Cardiac septum (tissue), 1 donor: Measurements from ENCODE around the gene ULK2. TPM values are rescaled to one million over a fixed set of nuclear protein-coding genes. Genes with fewer than 3 reads are reported as not detected.
A peak's percentile ranks its signal among the peaks of the same experiment; 100 is the strongest.

Source experiments
- DNase-seq: peaks from one replicate; pipeline ENCODE4 v3.0.0-alpha.2; 2020; ENCODE audit warnings: low spot score
- intact Hi-C: fragments of 100-400 bp; cut with DNase I; formaldehyde crosslinking; loops from one replicate; pipeline ENCODE4 v1.14.0; 2022
- total RNA-seq: library from RNA; stranded (reverse); fragmentation: NEBNext Ultra II Directional; extraction: Animal tissue kit (Norgen Biotek cat#: 25700); gene quantifications from one replicate; pipeline ENCODE4 v1.2.1, GENCODE V29; 2021
- donor health status: DM: no; HTN: no; CAD: no.

The ULK2 gene
- total RNA-seq, 1 donor from 2014 or later: 14.0 TPM

DNA sequence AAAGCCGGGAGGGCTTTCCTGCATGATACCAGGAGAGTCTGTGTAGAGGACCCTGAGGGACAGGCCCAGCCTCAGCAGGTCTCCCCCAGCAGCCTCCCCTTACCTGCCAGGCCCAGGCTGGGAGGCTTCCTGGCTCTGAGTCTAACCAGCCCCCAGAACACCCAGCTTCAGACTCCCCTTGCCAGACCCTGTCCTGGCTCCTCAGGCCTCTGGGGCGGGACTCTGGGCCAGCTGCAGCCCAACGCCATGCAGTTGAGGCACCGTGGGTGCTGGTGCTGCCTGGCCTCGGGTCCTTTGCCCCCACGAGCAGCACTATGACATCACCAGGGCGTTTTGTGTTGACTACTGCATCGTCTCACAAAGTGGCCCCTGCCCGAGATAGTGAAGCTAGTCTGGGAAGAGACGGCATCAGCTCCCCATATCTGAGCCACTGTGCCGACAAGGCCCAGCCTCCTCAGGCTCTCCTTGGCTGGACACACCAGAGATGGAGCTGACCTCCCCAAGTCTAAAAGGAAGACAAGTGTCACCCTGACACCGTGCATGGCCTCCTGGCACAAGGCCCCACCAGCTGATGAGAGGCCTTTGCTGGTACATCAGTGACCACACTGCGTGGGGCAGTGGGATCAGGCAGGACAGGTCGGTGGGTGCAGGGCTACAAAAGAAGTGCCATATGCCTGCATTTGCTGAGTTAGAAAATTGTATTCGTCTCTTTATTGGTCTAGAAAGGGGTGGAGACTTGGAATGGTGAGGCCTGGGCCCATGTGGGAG, 130.2 kb downstream of the ULK2 start:
- no peak for DNase-seq
- intact Hi-C loops: no loop called here

DNA sequence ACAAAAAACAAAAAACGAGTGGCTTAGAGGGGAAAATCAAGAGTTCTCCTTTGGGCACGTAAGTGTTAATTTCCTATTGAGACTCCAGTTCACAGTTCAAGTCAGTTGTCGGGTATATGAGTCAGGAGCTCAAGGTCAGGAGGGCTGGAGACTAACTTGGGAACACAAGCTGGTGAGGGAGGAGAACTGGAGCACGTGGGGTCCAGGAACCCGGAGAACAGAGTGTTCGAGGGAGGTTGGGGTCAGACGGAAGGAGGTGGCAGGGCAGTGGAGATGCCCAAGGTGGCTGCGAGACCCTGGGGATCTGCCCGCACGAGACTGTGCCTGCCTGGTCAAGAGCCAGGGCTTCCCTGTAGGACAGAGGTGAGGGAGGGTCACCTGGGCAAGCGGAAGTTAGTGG, 131.7 kb downstream of the ULK2 start:
- intact Hi-C loops: no loop called here
- DNase-seq: no peak

DNA sequence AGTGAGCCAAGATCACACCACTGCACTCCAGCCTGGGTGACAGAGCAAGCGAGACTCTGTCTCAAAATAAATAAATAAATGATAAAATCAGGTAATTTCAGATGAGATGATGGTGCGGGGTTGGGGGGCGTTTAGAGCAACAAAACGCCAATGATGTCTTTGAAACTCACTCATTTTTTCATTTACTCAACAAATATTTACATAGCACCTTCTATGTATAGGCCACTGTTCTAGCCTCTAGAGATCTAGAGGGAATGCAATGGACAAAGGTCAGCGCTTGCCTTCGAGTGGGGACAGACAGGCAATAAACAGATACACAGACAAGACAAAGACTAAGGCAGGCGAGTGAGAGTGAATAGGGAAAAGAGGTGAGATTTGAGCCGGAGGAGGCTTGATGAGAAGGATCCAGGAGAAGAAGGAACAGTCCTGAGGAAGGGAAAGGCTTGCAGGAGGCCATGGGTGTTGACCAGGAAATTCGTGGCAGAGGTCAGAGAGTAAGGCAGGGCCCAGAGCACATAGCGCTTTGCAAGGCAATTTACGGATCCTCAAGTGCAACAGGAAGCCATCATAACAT, 133.7 kb downstream of the ULK2 start:
- intact Hi-C loops: no loop called here
- DNase-seq: no peak

DNA sequence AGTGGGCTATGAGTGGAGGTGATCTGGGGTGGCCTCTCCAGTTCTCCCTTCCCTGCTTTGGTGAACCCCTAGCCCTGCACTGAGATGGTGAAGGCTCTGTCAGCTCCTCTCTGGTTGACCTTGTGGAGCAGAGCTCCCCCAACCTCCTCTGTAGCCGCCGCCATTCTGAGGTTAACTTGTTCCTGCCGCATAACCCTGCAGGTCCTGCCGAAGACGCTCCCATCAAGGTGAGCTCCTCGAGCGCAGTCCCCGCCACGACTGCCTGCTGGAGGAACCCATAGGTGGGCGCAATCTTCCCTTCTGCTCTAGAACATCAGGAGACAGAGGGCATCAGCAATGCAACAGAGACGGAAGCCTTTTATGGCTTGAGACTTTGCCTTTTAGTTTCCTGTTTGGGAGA, 136.1 kb downstream of the ULK2 start:
- intact Hi-C loops: no loop called here
- no peak for DNase-seq

DNA sequence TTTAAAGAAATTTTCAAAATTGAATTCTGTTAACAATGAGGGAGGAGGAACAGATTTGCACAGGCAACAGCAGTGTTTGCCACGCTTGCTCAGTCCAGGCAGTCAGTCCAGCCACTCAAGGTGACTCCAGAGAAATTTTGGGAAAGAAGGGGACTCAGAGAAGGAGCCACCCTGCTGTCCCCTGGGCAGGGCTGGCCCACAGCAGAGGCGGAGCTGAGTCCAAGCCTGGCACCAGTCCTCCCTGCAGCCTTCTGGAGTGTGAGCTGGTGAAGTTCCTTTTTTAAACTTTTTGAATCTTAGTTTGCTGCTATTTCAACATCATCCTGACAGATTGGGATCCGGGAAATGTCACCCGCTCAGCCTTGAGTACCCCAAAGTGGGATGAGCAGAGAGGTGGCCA, 136.9 kb downstream of the ULK2 start:
- intact Hi-C loops: no loop called here
- DNase-seq: no peak

DNA sequence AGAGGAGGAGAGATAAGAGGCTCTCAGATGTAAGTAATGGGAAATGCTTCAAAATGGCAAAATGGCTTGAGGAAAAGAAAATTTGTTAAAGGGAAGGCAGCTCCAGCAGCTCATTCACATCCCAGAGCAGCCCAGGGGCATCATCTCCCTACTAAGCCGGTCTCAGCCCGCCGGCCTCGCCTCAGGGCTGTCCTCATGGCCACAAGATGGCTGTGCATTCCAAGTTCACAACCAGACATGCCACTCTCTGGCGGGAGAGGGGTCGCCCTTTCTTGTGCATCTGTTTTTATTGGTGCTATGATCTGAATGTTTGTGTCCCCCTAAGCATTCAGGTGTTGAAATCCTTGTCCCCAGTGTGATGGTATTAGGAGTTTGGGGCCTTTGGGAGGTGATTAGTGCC, 137.8 kb downstream of the ULK2 start:
- no peak for DNase-seq
- intact Hi-C loops: no loop called here

DNA sequence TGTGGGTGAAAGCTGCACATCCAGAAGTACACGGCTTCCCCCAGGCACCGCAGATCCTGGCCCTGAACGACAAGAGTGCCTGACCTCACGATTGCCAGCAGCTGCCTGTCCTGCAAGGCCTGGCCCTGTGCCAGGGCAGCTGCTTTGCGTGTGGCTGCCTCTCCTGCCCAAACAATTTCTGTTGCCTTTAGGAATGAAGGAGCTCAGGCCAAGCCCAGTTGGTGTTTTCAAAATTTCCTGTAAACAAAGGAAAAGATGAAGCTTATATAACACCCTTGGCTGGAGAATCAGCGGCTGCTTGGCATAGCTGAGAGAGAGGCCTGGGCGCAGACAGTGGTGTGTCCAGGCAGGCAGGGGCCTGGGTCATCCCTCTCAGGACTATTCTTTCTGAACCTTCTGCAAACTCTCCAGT, 139.6 kb downstream of the ULK2 start:
- intact Hi-C loops: no loop called here
- peak; percentile 84 for DNase-seq

DNA sequence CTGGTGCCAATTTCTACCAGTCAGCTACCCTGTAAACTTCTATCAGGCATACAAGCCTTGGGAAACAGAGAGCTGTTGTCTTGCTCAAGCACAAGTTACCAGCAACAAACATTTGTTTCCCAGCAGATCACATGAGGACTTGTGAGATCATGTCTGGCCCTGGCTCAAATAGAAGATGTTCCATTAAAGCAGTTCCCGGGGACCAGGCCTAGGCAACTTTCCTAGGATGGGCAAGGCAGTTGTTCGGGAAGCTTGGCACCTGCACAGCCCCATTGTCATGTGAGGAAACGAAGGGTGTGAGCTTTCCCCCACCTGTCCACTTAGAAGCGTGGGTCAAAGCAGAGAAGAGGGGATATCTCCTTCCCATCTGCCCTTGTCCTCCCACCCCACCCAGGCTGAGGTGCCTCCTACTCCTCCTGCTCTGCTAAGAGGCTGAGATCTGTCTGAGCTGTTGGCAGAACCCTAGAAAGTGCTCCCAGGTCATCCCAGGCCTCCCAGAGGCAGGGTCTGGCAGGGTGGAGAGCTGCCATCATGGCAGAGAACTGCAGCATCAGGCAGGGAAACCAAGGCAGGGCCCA, 140.1 kb downstream of the ULK2 start:
- intact Hi-C loops: no loop called here
- DNase-seq: no peak

DNA sequence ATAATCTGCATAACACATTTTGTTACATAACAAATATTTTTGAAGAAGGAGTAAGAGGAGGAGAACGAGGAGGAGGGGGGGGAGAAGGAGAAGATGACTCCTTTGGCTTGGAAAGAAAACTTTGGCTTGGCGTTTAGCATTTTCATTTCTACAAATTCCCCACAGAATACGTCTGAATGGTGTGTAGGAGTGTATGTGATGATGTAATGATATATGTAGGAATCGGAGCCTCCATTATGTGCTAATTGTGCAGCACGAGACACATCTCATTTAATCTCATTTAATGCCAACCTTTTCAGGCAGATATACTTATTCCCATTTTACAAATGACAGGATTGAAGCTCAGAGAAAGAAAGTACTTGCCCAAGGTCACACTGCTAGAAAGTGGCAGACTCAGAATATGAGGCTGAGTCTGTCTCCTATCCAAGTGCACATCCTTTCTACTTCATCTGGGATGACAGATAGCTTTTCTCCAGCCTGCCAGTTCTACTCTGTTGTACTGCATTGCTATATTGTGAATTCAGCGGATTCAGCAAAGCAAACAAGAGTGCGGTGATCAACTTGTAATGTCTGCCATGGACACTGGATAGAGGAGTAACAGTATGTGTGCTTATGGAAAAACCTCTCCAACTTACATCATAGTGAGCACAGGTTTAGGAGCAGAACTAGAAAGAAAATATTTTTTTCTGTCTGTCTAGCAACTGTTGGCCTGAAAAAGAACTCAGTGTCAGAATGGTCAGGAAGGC, 140.9 kb downstream of the ULK2 start:
- intact Hi-C loops: no loop called here
- no peak for DNase-seq

DNA sequence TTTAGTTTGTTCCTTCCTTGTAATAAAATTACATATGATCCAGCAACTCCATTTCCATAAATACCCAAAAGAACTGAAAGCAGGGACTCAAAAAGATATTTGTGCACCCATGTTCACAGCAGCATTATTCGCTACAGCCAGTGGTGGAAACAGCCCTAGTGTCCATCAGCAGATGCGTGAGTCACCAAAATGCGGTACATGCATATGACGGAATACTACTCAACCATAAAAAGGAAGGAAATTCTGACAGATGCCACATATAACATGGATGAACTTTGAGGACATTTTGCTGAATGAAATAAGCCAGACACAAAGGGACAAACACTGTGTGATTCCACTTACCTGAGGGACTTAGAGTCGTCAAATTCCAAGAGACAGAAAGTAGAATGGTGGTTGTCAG, 142.2 kb downstream of the ULK2 start:
- no peak for DNase-seq
- intact Hi-C loops: no loop called here

DNA sequence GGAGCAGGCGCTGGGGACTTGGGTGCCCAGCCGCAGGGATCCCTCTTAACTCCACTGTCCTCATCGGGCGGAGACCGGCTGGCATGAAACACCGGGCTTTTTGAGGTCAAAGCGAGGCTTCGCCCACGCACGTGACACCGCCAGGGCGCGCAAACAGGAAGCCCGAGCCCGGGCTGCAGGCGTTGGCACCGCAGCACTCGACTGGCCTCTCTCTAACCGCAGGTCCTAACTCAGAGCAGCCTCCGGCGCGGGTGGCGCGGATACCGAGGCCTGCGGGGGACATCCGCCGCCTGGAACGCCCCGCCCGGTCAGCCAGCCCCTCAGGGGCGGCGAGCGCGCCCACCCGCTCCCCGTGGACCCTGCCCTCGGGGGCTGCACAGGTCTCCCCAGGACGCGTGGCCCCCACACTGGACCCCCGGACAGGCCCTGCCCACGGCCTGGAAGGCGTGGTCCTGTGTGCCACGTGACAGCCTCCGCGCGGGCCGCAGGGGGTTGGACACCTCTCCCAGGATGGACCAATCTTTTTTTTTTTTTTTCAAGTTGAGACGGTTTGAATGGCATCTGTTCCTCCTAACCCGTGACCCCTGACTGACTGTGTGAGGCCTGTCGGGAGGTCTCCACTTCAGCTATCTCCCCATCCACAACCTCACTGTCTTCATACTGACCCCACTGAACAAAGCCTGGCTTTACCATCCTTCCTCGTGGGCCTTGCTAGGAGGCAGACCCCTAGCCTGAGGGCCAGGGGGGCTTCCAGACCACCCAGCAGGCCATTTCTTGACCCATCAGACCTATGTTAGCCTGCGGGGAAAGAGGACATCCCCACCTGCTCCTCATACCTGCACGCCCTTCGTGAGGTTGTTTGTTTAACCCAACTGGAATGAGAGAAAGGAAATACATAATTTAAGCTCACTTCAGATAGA, 143.0 kb downstream of the ULK2 start:
- no peak for DNase-seq
- intact Hi-C loops: no loop called here

DNA sequence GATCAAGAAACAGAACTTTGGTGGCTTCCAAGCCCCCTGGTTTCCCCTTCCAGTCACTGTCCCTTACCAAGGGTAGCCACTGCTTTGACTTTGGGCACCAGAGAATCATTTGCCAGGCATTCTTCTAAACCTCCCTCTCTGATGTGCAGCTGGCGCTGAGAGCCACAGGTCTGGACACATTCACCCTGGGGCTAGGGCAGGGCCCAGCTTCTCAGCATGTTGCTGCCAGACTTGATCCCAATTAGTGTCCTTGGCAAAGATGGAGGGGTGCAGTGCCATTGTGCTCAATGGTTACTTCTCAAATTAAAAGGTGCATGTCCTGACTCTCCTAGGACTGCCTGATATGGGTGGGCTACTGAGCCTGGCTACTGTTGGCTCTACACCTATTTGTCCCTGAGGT, 143.8 kb downstream of the ULK2 start:
- DNase-seq: no peak
- intact Hi-C loops: no loop called here

Other genes starting within 250 kb of the ULK2 start
- gene ALDH3A2, start 219.2 kb downstream of the ULK2 start, total RNA-seq: 107 TPM
- not detected for gene SLC47A2, start 151.4 kb downstream of the ULK2 start, total RNA-seq
- gene ALDH3A1, start 119.6 kb downstream of the ULK2 start, total RNA-seq: 0.24 TPM
- gene AKAP10, start 109.9 kb upstream of the ULK2 start, total RNA-seq: 18.5 TPM
- 10.1 TPM for gene SPECC1, start 141.4 kb upstream of the ULK2 start, total RNA-seq